ENCODE results near the gene CDKN3.

DNA sequence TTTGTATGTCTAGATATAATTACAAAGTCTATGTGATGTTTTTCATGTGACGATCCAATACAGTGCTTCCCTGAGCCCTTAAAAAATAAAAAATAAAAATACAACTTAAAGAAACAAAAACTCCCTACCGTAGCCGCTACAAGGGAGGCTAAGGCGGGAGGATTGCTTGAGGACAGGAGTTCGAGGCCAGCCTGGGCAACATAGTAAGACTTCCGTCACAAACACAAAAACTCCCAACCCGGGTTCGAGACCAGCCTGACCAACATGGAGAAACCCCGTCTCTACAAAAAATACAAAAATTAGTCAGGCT lies 669 bp upstream of the CDKN3 start:
- TF ChIP-seq, protein P1, sequence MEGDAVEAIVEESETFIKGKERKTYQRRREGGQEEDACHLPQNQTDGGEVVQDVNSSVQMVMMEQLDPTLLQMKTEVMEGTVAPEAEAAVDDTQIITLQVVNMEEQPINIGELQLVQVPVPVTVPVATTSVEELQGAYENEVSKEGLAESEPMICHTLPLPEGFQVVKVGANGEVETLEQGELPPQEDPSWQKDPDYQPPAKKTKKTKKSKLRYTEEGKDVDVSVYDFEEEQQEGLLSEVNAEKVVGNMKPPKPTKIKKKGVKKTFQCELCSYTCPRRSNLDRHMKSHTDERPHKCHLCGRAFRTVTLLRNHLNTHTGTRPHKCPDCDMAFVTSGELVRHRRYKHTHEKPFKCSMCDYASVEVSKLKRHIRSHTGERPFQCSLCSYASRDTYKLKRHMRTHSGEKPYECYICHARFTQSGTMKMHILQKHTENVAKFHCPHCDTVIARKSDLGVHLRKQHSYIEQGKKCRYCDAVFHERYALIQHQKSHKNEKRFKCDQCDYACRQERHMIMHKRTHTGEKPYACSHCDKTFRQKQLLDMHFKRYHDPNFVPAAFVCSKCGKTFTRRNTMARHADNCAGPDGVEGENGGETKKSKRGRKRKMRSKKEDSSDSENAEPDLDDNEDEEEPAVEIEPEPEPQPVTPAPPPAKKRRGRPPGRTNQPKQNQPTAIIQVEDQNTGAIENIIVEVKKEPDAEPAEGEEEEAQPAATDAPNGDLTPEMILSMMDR (IDR thresholded peaks at IDR 0.05), result no peak
- no peak for TF ChIP-seq POLR2A (IDR thresholded peaks at IDR 0.05)
